PC-9 (cell line): ENCODE results near the gene TBC1D2B. TPM values are rescaled to one million over a fixed set of nuclear protein-coding genes. Genes with fewer than 3 reads are reported as not detected.

Experiments
- BruUV-seq: library from RNA; stranded (reverse); fragments of 400-500 nt; replicated peaks from 2 replicates; lab custom pipeline; 2021; lab: Mats Ljungman, UMichigan
- CTCF ChIA-PET: fragments of 300-600 bp; sonication (Branson Sonifier 250); formaldehyde crosslinking; loops from one replicate; lab custom pipeline; 2022; ENCODE audit warnings: antibody characterized with exemption; lab: Charles Lee
- POLR2A ChIA-PET: fragments of 300-600 bp; sonication (Branson Sonifier 250); formaldehyde crosslinking; loops from one replicate; lab custom pipeline; 2022; ENCODE audit warnings: antibody characterized with exemption; ENCODE audit not compliant: unreplicated experiment; lab: Charles Lee
- DNase-seq, 2 experiments: peaks; one replicate each; pipeline versions ENCODE4 v3.0.0 to v3.0.0-alpha.2; 2015 to 2022; ENCODE audit warnings: mixed read lengths in 1 of 2
- H2AFZ ChIP-seq: fragments of 200-600 bp; sonication (generic); 2 replicates; pipeline ENCODE4 v1.8.1; 2017; ENCODE audit warnings: antibody characterized with exemption
- H3F3A ChIP-seq: fragments of 200-600 bp; sonication (generic); 2 replicates; pipeline ENCODE4 v1.8.1; 2017; ENCODE audit warnings: antibody characterized with exemption, mild to moderate bottlenecking, low read depth; ENCODE audit not compliant: insufficient read depth
- H3K27ac ChIP-seq: fragments of 200-600 bp; sonication (generic); 2 replicates; pipeline ENCODE4 v1.6.1; 2016; ENCODE audit warnings: mixed run types
- H3K27me3 ChIP-seq: fragments of 200-600 bp; sonication (generic); 2 replicates; pipeline ENCODE4 v1.6.1; 2016; ENCODE audit warnings: low read depth, mixed run types; ENCODE audit not compliant: insufficient read depth
- H3K36me3 ChIP-seq: fragments of 200-600 bp; sonication (generic); 2 replicates; pipeline ENCODE4 v1.6.1; 2016; ENCODE audit warnings: low read depth, mixed run types
- H3K4me1 ChIP-seq: fragments of 200-600 bp; sonication (generic); replicated peaks from 2 replicates; pipeline ENCODE4 v1.6.1; 2016; ENCODE audit warnings: mixed run types; ENCODE audit not compliant: insufficient read depth
- H3K4me2 ChIP-seq: fragments of 200-600 bp; sonication (generic); 2 replicates; pipeline ENCODE4 v1.6.1; 2017; ENCODE audit warnings: mixed run types
- H3K4me3 ChIP-seq: fragments of 200-600 bp; sonication (generic); 2 replicates; pipeline ENCODE4 v1.6.1; 2016; ENCODE audit warnings: mixed run types
- H3K79me2 ChIP-seq: fragments of 200-600 bp; sonication (generic); 2 replicates; pipeline ENCODE4 v1.6.1; 2017; ENCODE audit warnings: low read depth, mixed run types
- H3K9me2 ChIP-seq: fragments of 200-600 bp; sonication (generic); 2 replicates; pipeline ENCODE4 v1.8.1; 2017; ENCODE audit warnings: mild to moderate bottlenecking; ENCODE audit not compliant: insufficient read depth
- H3K9me3 ChIP-seq: fragments of 200-600 bp; sonication (generic); 2 replicates; pipeline ENCODE4 v1.8.1; 2016; ENCODE audit warnings: low read depth; ENCODE audit not compliant: insufficient read depth
- H4K20me1 ChIP-seq: fragments of 200-600 bp; sonication (generic); 2 replicates; pipeline ENCODE4 v1.8.1; 2017; ENCODE audit not compliant: insufficient read depth
- EZH2 ChIP-seq: fragments of 200-600 bp; sonication (generic); IDR thresholded peaks from 2 replicates; pipeline ENCODE4 v1.8.0; 2017; ENCODE audit warnings: antibody characterized with exemption, low read depth
- intact Hi-C: fragments of 100-400 bp; cut with micrococcal nuclease; formaldehyde crosslinking; loops from one replicate; pipeline ENCODE4 v1.10.0; 2022; ENCODE audit not compliant: unreplicated experiment
- total RNA-seq: library from RNA; stranded (reverse); gene quantifications from 2 replicates; pipeline ENCODE4 v1.2.3, GENCODE V29; 2021
- TF ChIP-seq, protein P1 (sequence below): fragments of 200-600 bp; sonication (generic); conservative IDR thresholded peaks from 2 replicates; pipeline ENCODE4 v1.6.1; 2017; ENCODE audit warnings: mixed run types, antibody characterized with exemption, mild to moderate bottlenecking, moderate library complexity

TBC1D2B gene
- total RNA-seq, 1 experiment from 2014 or later: 27.7 TPM

- Histone ChIP-seq H3K27me3 (no peaks in the 10 kb centered on the region), H3F3A (peaks cover 3% of the 10 kb centered on the region; the same call in 1 of the 2 replicates), H3K36me3 (no peaks in the 10 kb centered on the region), H2AFZ (no peak overlapping the region), H3K27ac (no peak overlapping the region), H3K79me2 (peaks cover 7% of the 10 kb centered on the region; the same call in 1 of the 2 replicates), H4K20me1 (no peaks in the 10 kb centered on the region), H3K9me3 (no peaks in the 10 kb centered on the region), H3K9me2 (no peaks in the 10 kb centered on the region), H3K4me2 (no peak overlapping the region), H3K4me3 (no peak overlapping the region), H3K4me1 (peaks cover 9% of the 10 kb centered on the region)
- TF ChIP-seq, protein P1, sequence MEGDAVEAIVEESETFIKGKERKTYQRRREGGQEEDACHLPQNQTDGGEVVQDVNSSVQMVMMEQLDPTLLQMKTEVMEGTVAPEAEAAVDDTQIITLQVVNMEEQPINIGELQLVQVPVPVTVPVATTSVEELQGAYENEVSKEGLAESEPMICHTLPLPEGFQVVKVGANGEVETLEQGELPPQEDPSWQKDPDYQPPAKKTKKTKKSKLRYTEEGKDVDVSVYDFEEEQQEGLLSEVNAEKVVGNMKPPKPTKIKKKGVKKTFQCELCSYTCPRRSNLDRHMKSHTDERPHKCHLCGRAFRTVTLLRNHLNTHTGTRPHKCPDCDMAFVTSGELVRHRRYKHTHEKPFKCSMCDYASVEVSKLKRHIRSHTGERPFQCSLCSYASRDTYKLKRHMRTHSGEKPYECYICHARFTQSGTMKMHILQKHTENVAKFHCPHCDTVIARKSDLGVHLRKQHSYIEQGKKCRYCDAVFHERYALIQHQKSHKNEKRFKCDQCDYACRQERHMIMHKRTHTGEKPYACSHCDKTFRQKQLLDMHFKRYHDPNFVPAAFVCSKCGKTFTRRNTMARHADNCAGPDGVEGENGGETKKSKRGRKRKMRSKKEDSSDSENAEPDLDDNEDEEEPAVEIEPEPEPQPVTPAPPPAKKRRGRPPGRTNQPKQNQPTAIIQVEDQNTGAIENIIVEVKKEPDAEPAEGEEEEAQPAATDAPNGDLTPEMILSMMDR: no peak
- no peak for TF ChIP-seq EZH2
- ChIA-PET POLR2A (interaction anchor here (0.6 kb wide), 1 partner anchor 21 kb away, joined by 3 read pairs; no protein-coding TSS in a partner anchor), CTCF (interaction anchor here (0.6 kb wide), 1 partner anchor 20 kb away, joined by 3 read pairs; no protein-coding TSS in a partner anchor)
- no peak for DNase-seq
- no TSS peak for BruUV-seq
- intact Hi-C loops: no loop called here
Observed at GRCh38 chr15:78051596-78051995, 25.9 kb downstream of the TBC1D2B start.

DNA sequence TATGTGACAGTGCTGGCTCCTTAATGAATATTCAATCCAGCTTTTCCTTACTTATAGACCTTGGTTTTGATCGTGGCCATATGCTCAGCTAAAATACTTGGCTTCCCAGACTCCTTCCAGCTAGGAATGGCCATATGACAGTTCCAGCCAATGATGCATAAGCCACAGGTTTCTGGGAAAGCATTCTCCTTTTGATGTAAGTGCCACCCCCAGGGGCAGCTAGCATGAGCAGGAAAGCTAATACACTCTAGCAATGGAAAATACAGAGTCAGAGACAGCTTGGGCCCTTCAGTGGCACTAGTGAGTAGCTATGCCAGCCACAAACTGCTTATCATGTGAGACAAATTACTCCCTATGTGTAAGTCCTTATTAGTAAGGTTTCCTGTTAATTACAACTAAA, 26.7 kb downstream of the TBC1D2B start:
- Histone ChIP-seq H3K4me1 (peaks cover 1% of the 10 kb centered on the region), H3F3A (peaks cover under 1% of the 10 kb centered on the region; the same call in 1 of the 2 replicates), H3K36me3 (no peaks in the 10 kb centered on the region), H3K9me3 (no peaks in the 10 kb centered on the region), H3K4me3 (no peak overlapping the region), H3K27me3 (no peaks in the 10 kb centered on the region), H2AFZ (no peak overlapping the region), H3K27ac (no peak overlapping the region), H3K9me2 (no peaks in the 10 kb centered on the region), H3K4me2 (no peak overlapping the region), H3K79me2 (peaks cover 3% of the 10 kb centered on the region; the same call in 1 of the 2 replicates), H4K20me1 (no peaks in the 10 kb centered on the region)
- POLR2A ChIA-PET: no interaction called here
- DNase-seq: no peak
- TF ChIP-seq, protein P1: no peak
- no TSS peak for BruUV-seq
- CTCF ChIA-PET: no interaction called here
- intact Hi-C loops: no loop called here

DNA sequence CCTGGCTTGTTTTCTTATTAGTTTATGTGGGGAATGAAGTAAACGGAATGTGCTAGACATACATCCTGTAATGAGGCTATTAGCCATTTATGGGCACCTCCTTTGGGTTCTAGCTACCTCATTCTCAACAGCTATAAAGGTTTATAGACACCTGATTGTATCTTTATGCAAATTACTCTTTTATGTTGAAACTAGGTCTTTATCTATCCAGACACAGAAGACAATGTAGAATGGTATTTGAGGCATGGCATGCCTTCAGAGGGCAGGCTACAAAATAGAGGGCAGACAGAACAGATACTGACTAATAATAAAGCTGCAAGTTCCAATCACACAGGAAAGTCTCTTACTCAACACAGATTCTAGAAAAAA, 27.1 kb downstream of the TBC1D2B start:
- TF ChIP-seq, protein P1: no peak
- no peak for TF ChIP-seq EZH2
- Histone ChIP-seq H3K4me2 (no peak overlapping the region), H3K9me3 (no peaks in the 10 kb centered on the region), H3K4me3 (no peak overlapping the region), H4K20me1 (no peaks in the 10 kb centered on the region), H3K9me2 (no peaks in the 10 kb centered on the region), H2AFZ (no peak overlapping the region), H3K27ac (no peak overlapping the region), H3K79me2 (no peaks in the 10 kb centered on the region), H3K36me3 (no peaks in the 10 kb centered on the region), H3F3A (no peaks in the 10 kb centered on the region), H3K4me1 (no peaks in the 10 kb centered on the region), H3K27me3 (no peaks in the 10 kb centered on the region)
- intact Hi-C loops: no loop called here
- POLR2A ChIA-PET: no interaction called here
- no peak for DNase-seq
- CTCF ChIA-PET: no interaction called here
- no TSS peak for BruUV-seq
